Endothelial cell of umbilical vein (primary cell): Measurements from ENCODE around the gene DCLK1. TPM values are rescaled to one million over a fixed set of nuclear protein-coding genes. Genes with fewer than 3 reads are reported as not detected.

Experiments used
- BruUV-seq: library from RNA; stranded (reverse); fragments of 400-500 nt; replicated peaks from 2 replicates; lab custom pipeline; 2021; lab: Mats Ljungman, UMichigan
- CTCF ChIA-PET: fragments of 300-600, 350-600 bp; sonication (Branson Sonifier 250); formaldehyde crosslinking; loops from one replicate; lab custom pipeline; 2021; ENCODE audit warnings: antibody characterized with exemption, inconsistent platforms; lab: Charles Lee
- POLR2A ChIA-PET: fragments of 300-600, 350-600 bp; sonication (Branson Sonifier 250); formaldehyde crosslinking; loops from one replicate; lab custom pipeline; 2021; ENCODE audit warnings: antibody characterized with exemption, inconsistent platforms; lab: Charles Lee
- DNase-seq: peaks from one replicate; pipeline ENCODE4 v3.0.0-alpha.2; 2011; ENCODE audit warnings: low read depth, low spot score
- FAIRE-seq: peaks from 2 replicates; lab custom pipeline; 2011; peaks lifted over from hg19 to GRCh38; lab: Jason Lieb, UNC
- H2AFZ ChIP-seq: 2 replicates; pipeline ENCODE4 v1.6.0; 2012; ENCODE audit warnings: low read depth, low read length, control low read depth, inconsistent platforms
- H3K27ac ChIP-seq: 2 replicates; pipeline ENCODE4 v1.5.1; 2011; ENCODE audit warnings: low read depth, mild to moderate bottlenecking, control low read depth, low read length, moderate library complexity; ENCODE audit not compliant: insufficient read depth
- H3K27me3 ChIP-seq, 2 experiments: 2 replicates each; pipeline versions ENCODE4 v1.6.0 to v1.6.1; 2011; ENCODE audit warnings: low read length in 2 of 2, mixed read lengths in 1 of 2; ENCODE audit not compliant: control insufficient read depth in 2 of 2, insufficient read depth in 2 of 2
- H3K36me3 ChIP-seq, 2 experiments: 2 replicates in 1 of 2; 3 replicates in 1 of 2; pipeline ENCODE4 v1.5.1; 2011; ENCODE audit warnings: low read length in 2 of 2, mild to moderate bottlenecking in 1 of 2, moderate library complexity in 1 of 2; ENCODE audit not compliant: control insufficient read depth in 2 of 2, insufficient read depth in 2 of 2; ENCODE audit errors: extremely low read depth in 1 of 2
- H3K4me1 ChIP-seq: 3 replicates; pipeline ENCODE4 v1.5.1; 2011; ENCODE audit warnings: mild to moderate bottlenecking, low read length; ENCODE audit not compliant: control insufficient read depth, insufficient read depth; ENCODE audit errors: extremely low read depth
- H3K4me2 ChIP-seq: 2 replicates; pipeline ENCODE4 v1.6.1; 2011; ENCODE audit warnings: low read length, control low read depth, mixed read lengths; ENCODE audit not compliant: insufficient read depth
- H3K4me3 ChIP-seq, 3 experiments: fragments of 200-600 bp in 1 of 3; sonication (generic), shearing (Covaris generic) in 1 of 3; replicated peaks in 1 of 3; 2 replicates each; pipeline ENCODE4 v1.5.1; 2011 to 2016; ENCODE audit warnings: control low read depth in 3 of 3, low read length in 3 of 3, mild to moderate bottlenecking in 2 of 3, inconsistent platforms in 1 of 3, low read depth in 1 of 3, moderate library complexity in 1 of 3; ENCODE audit not compliant: insufficient read depth in 1 of 3
- H3K79me2 ChIP-seq: 2 replicates; pipeline ENCODE4 v1.6.0; 2012; ENCODE audit warnings: low read length, inconsistent platforms; ENCODE audit not compliant: control insufficient read depth, insufficient read depth
- H3K9ac ChIP-seq: replicated peaks from 2 replicates; pipeline ENCODE3; 2011; ENCODE audit warnings: low read length, control low read depth; ENCODE audit not compliant: insufficient read depth; ENCODE audit errors: extremely low read depth
- H3K9me1 ChIP-seq: replicated peaks from 3 replicates; pipeline ENCODE4 v1.6.0; 2011; ENCODE audit warnings: mild to moderate bottlenecking, low read length; ENCODE audit not compliant: control insufficient read depth, insufficient read depth; ENCODE audit errors: extremely low read depth
- H3K9me3 ChIP-seq: replicated peaks from 2 replicates; pipeline ENCODE4 v1.5.1; 2012; ENCODE audit warnings: low read length, inconsistent platforms; ENCODE audit not compliant: control insufficient read depth, insufficient read depth
- H4K20me1 ChIP-seq: replicated peaks from 2 replicates; pipeline ENCODE3; 2011; ENCODE audit warnings: mild to moderate bottlenecking, low read length; ENCODE audit not compliant: control insufficient read depth, insufficient read depth; ENCODE audit errors: extremely low read depth
- CTCF ChIP-seq, 2 donors: IDR thresholded peaks; 1 replicate in 1 of 2; 2 replicates in 1 of 2; pipeline ENCODE4 v1.5.1; 2011; ENCODE audit warnings: low read length in 2 of 2, mild to moderate bottlenecking in 2 of 2, moderate library complexity in 2 of 2, control low read depth in 1 of 2, inconsistent platforms in 1 of 2, low read depth in 1 of 2; ENCODE audit not compliant: insufficient read depth in 1 of 2; ENCODE audit errors: extremely low read depth in 1 of 2
- EZH2 ChIP-seq: IDR thresholded peaks from 2 replicates; pipeline ENCODE4 v1.6.1; 2012; ENCODE audit warnings: borderline replicate concordance, low read depth, mild to moderate bottlenecking, moderate library complexity, low read length, inconsistent platforms; ENCODE audit not compliant: severe bottlenecking
- JUN ChIP-seq: IDR thresholded peaks from 2 replicates; pipeline ENCODE4 v1.6.1; 2011; ENCODE audit warnings: borderline replicate concordance, low read depth; ENCODE audit not compliant: insufficient read length, insufficient read depth
- MAX ChIP-seq: IDR thresholded peaks from 2 replicates; pipeline ENCODE4 v1.6.1; 2011; ENCODE audit not compliant: insufficient read depth, insufficient read length
- POLR2A ChIP-seq: IDR thresholded peaks from 2 replicates; pipeline ENCODE4 v1.6.1; 2012; ENCODE audit warnings: low read depth, mild to moderate bottlenecking, control low read depth, low read length
- POLR2AphosphoS5 ChIP-seq: IDR thresholded peaks from 2 replicates; pipeline ENCODE4 v1.6.1; 2012; ENCODE audit warnings: low read depth, mild to moderate bottlenecking, control low read depth, low read length, moderate library complexity; ENCODE audit not compliant: insufficient read depth
- dilution Hi-C: fragments of 300-500 bp; cut with MboI; formaldehyde crosslinking; loops from one replicate; pipeline ENCODE4 v1.15.0; 2019; ENCODE audit warnings: low sequenced_read_pairs; ENCODE audit not compliant: extremely low pct_ligation_motif_present
- intact Hi-C: fragments of 100-400 bp; cut with micrococcal nuclease; formaldehyde crosslinking; loops from one replicate; pipeline ENCODE4 v1.10.0; 2022
- polyA plus RNA-seq, 4 experiments: library from polyadenylated mRNA; depleted of rRNA in 3 of 4; stranded (reverse) in 3 of 4; unstranded in 1 of 4; fragments of >200 nt; gene quantifications; 2 replicates each; pipeline versions ENCODE4 v1.2.1 to v1.2.3, GENCODE V29; 2011 to 2012; ENCODE audit warnings: missing spikeins in 1 of 4
- total RNA-seq: library from RNA; stranded (reverse); gene quantifications from 2 replicates; pipeline ENCODE4 v1.2.3, GENCODE V29; 2021

Gene DCLK1
- total and polyA plus RNA-seq, 2 donors (not counting 3 experiments of a cell fraction or from before 2014, with no cell fraction given) = 0.28 to 3.9 TPM

GRCh38 chr13:35858665-35859064, 272.5 kb downstream of the DCLK1 start:
- dilution Hi-C loops = no loop called here
- BruUV-seq = no TSS peak
- no peak overlapping the region for H3K4me2 ChIP-seq
- CTCF ChIA-PET = interaction anchor here (1.0 kb wide), 1 partner anchor 40 kb away, joined by 3 read pairs; no protein-coding TSS in a partner anchor
- H4K20me1 ChIP-seq = no peaks in the 10 kb centered on the region
- H3K4me1 ChIP-seq = peaks cover 8% of the 10 kb centered on the region
- POLR2A ChIA-PET = no interaction called here
- H3K27ac ChIP-seq = no peak overlapping the region
- H2AFZ ChIP-seq = no peak overlapping the region
- H3K9ac ChIP-seq = no peak overlapping the region
- H3K4me3 ChIP-seq = no peak overlapping the region
- no peaks in the 10 kb centered on the region for H3K36me3 ChIP-seq
- no peak for TF ChIP-seq EZH2
- no peak for TF ChIP-seq JUN
- no peak for TF ChIP-seq MAX
- no peak for DNase-seq
- no peaks in the 10 kb centered on the region for H3K27me3 ChIP-seq
- no peaks in the 10 kb centered on the region for H3K9me1 ChIP-seq
- no peak for FAIRE-seq
- no peaks in the 10 kb centered on the region for H3K79me2 ChIP-seq
- no peaks in the 10 kb centered on the region for H3K9me3 ChIP-seq
- intact Hi-C loops = no loop called here

- Histone ChIP-seq H3K36me3 (no peaks in the 10 kb centered on the region), H3K27me3 (no peaks in the 10 kb centered on the region), H3K4me1 (peaks cover 8% of the 10 kb centered on the region), H3K9me3 (no peaks in the 10 kb centered on the region), H3K4me3 (no peak overlapping the region), H3K9me1 (no peaks in the 10 kb centered on the region), H2AFZ (no peak overlapping the region), H4K20me1 (no peaks in the 10 kb centered on the region), H3K79me2 (no peaks in the 10 kb centered on the region), H3K4me2 (no peak overlapping the region), H3K9ac (no peak overlapping the region), H3K27ac (no peak overlapping the region)
- ChIA-PET POLR2A (no interaction called here), CTCF (interaction anchor here (1.5 kb wide), 1 partner anchor 68 kb away, joined by 5 read pairs; no protein-coding TSS in a partner anchor)
- no peak for DNase-seq
- TF ChIP-seq MAX (no peak), POLR2AphosphoS5 (no peak), CTCF (IDR thresholded peaks at IDR 0.05; ENCODE audit: extremely low read depth in 1 of 2, insufficient read depth in 1 of 2, low read depth in 1 of 2, low read length in 2 of 2) (no peak), EZH2 (no peak), POLR2A (no peak), JUN (no peak)
- no TSS peak for BruUV-seq
- intact Hi-C loops (no loop called here), dilution Hi-C loops (no loop called here)
- no peak for FAIRE-seq
Measured at GRCh38 chr13:35857769-35858168, 273.4 kb downstream of the DCLK1 start.
